SK-N-SH (cell line): ENCODE results near the gene SLC8A1. TPM values are rescaled to one million over a fixed set of nuclear protein-coding genes. Genes with fewer than 3 reads are reported as not detected.

ENCODE experiments used
- CTCF ChIA-PET: fragments of 300-600, 350-600 bp; formaldehyde crosslinking; extraction: SDS; loops from one replicate; lab custom pipeline; 2021; lab: Yijun Ruan, JAX
- POLR2A ChIA-PET: fragments of 350-600 bp; sonication (Branson Sonifier 250); formaldehyde crosslinking; extraction: SDS; loops from one replicate; lab custom pipeline; 2020; ENCODE audit warnings: antibody characterized with exemption, inconsistent platforms; lab: Yijun Ruan, JAX
- DNase-seq: peaks from one replicate; pipeline ENCODE4 v3.0.0; 2012
- H2AFZ ChIP-seq: fragments of 200-600 bp; sonication (generic); 2 replicates; pipeline ENCODE4 v1.8.1; 2016; ENCODE audit warnings: antibody characterized with exemption, mild to moderate bottlenecking, low read depth
- H3F3A ChIP-seq: fragments of 200-600 bp; sonication (generic); replicated peaks from 2 replicates; pipeline ENCODE3; 2016; ENCODE audit warnings: antibody characterized with exemption, mild to moderate bottlenecking; ENCODE audit not compliant: insufficient read depth
- H3K27ac ChIP-seq, 2 experiments: fragments of 200-500 bp in 1 of 2; fragments of 200-600 bp in 1 of 2; sonication (Bioruptor generic) in 1 of 2; sonication (generic), shearing (Covaris generic) in 1 of 2; 2 replicates each; pipeline versions ENCODE4 v1.5.1 to v1.6.1; 2014 to 2016; ENCODE audit warnings: low read depth in 2 of 2, inconsistent platforms in 1 of 2, low read length in 1 of 2, mild to moderate bottlenecking in 1 of 2, mixed read lengths in 1 of 2
- H3K27me3 ChIP-seq: fragments of 200-600 bp; sonication (generic), shearing (Covaris generic); 2 replicates; pipeline ENCODE4 v1.6.1; 2016; ENCODE audit warnings: mixed run types; ENCODE audit not compliant: insufficient read depth
- H3K36me3 ChIP-seq, 2 experiments: fragments of 200-500 bp in 1 of 2; fragments of 200-600 bp in 1 of 2; sonication (Bioruptor generic) in 1 of 2; sonication (generic) in 1 of 2; replicated peaks in 1 of 2; 2 replicates each; pipeline versions ENCODE3 to v1.5.1; 2014 to 2016; ENCODE audit warnings: low read length in 1 of 2, mild to moderate bottlenecking in 1 of 2; ENCODE audit not compliant: insufficient read depth in 2 of 2, control insufficient read depth in 1 of 2
- H3K4me1 ChIP-seq, 2 experiments: fragments of 200-500 bp in 1 of 2; fragments of 200-600 bp in 1 of 2; sonication (Bioruptor generic) in 1 of 2; sonication (generic), shearing (Covaris generic) in 1 of 2; 2 replicates each; pipeline versions ENCODE4 v1.5.1 to v1.6.1; 2014 to 2016; ENCODE audit warnings: low read depth in 1 of 2, low read length in 1 of 2, mixed run types in 1 of 2; ENCODE audit not compliant: insufficient read depth in 2 of 2, control insufficient read depth in 1 of 2
- H3K4me2 ChIP-seq: fragments of 200-600 bp; sonication (generic), shearing (Covaris generic); 2 replicates; pipeline ENCODE4 v1.6.1; 2017; ENCODE audit warnings: mixed run types
- H3K4me3 ChIP-seq, 2 experiments: fragments of 200-500 bp in 1 of 2; fragments of 200-600 bp in 1 of 2; sonication (Bioruptor generic) in 1 of 2; sonication (generic), shearing (Covaris generic) in 1 of 2; 2 replicates each; pipeline versions ENCODE4 v1.5.1 to v1.8.1; 2014 to 2016; ENCODE audit warnings: low read depth in 2 of 2, inconsistent platforms in 1 of 2, low read length in 1 of 2, mild to moderate bottlenecking in 1 of 2, mixed read lengths in 1 of 2, moderate library complexity in 1 of 2
- H3K79me2 ChIP-seq: fragments of 200-600 bp; sonication (generic); 2 replicates; pipeline ENCODE4 v1.8.1; 2017; ENCODE audit warnings: mild to moderate bottlenecking; ENCODE audit not compliant: insufficient read depth
- H3K9ac ChIP-seq: fragments of 200-600 bp; sonication (generic); 2 replicates; pipeline ENCODE4 v1.6.1; 2017; ENCODE audit warnings: mixed run types
- H3K9me2 ChIP-seq: fragments of 200-600 bp; sonication (generic); 2 replicates; pipeline ENCODE4 v1.6.1; 2017; ENCODE audit warnings: mixed run types
- H3K9me3 ChIP-seq: fragments of 200-600 bp; sonication (generic); 2 replicates; pipeline ENCODE4 v1.6.1; 2017; ENCODE audit warnings: mixed run types, mild to moderate bottlenecking, moderate library complexity
- H4K20me1 ChIP-seq: fragments of 200-600 bp; sonication (generic); 2 replicates; pipeline ENCODE4 v1.6.1; 2017; ENCODE audit warnings: mild to moderate bottlenecking, mixed run types; ENCODE audit not compliant: insufficient read depth
- CHD2 ChIP-seq: fragments of 150-350 bp; IDR thresholded peaks from 2 replicates; pipeline ENCODE4 v1.6.1; 2018; ENCODE audit warnings: low read length; ENCODE audit not compliant: partially characterized antibody
- CTCF ChIP-seq: fragments of 200-600 bp; sonication (generic); IDR thresholded peaks from 2 replicates; pipeline ENCODE4 v1.6.1; 2017; ENCODE audit warnings: antibody characterized with exemption, mild to moderate bottlenecking, moderate library complexity
- ELF1 ChIP-seq: IDR thresholded peaks from 2 replicates; pipeline ENCODE4 v1.4.0; 2012
- EP300 ChIP-seq, 2 experiments: IDR thresholded peaks; 2 replicates each; pipeline versions ENCODE4 v1.4.0 to v1.6.1; 2012; ENCODE audit warnings: borderline replicate concordance in 1 of 2, low read depth in 1 of 2, low read length in 1 of 2
- EZH2phosphoT487 ChIP-seq: fragments of 200-600 bp; sonication (generic); IDR thresholded peaks from 2 replicates; pipeline ENCODE4 v1.6.1; 2017; ENCODE audit warnings: low read depth, mixed run types, mild to moderate bottlenecking, antibody characterized with exemption, moderate library complexity, borderline replicate concordance
- FOXJ3 ChIP-seq: sonication (generic); formaldehyde crosslinking; IDR thresholded peaks from 2 replicates; pipeline ENCODE4 v1.5.1; 2020; ENCODE audit warnings: mild to moderate bottlenecking, missing genetic modification reagents
- GATA2 ChIP-seq: sonication (generic); formaldehyde crosslinking; IDR thresholded peaks from 2 replicates; pipeline ENCODE4 v1.5.0; 2020; ENCODE audit warnings: mild to moderate bottlenecking, missing genetic modification reagents
- MAX ChIP-seq: IDR thresholded peaks from 2 replicates; pipeline ENCODE4 v1.4.0; 2012; ENCODE audit warnings: low read depth
- PBX3 ChIP-seq: IDR thresholded peaks from 2 replicates; pipeline ENCODE4; 2012
- RAD21 ChIP-seq: IDR thresholded peaks from 2 replicates; pipeline ENCODE4 v1.6.1; 2012; ENCODE audit warnings: mild to moderate bottlenecking, low read length
- RCOR1 ChIP-seq: fragments of 150-350 bp; IDR thresholded peaks from 2 replicates; pipeline ENCODE4 v1.6.1; 2017; ENCODE audit warnings: antibody characterized with exemption, low read length
- REST ChIP-seq: IDR thresholded peaks from 2 replicates; pipeline ENCODE4 v1.6.1; 2012; ENCODE audit warnings: mild to moderate bottlenecking, low read depth, low read length, moderate library complexity
- RXRA ChIP-seq: IDR thresholded peaks from 2 replicates; pipeline ENCODE4 v1.4.0; 2012; ENCODE audit warnings: low read depth, mild to moderate bottlenecking, borderline replicate concordance
- SMC3 ChIP-seq: IDR thresholded peaks from 2 replicates; pipeline ENCODE4 v1.6.1; 2012; ENCODE audit warnings: low read depth, low read length, improper control_type of control experiment
- TAF1 ChIP-seq: IDR thresholded peaks from 2 replicates; pipeline ENCODE4 v1.6.1; 2012; ENCODE audit warnings: low read depth, mild to moderate bottlenecking, low read length, moderate library complexity, borderline replicate concordance
- TCF12 ChIP-seq: IDR thresholded peaks from 2 replicates; pipeline ENCODE4 v1.4.0; 2012
- YY1 ChIP-seq: IDR thresholded peaks from 2 replicates; pipeline ENCODE4 v1.4.0; 2012; ENCODE audit warnings: low read depth, mild to moderate bottlenecking
- WGBS: methylation state at CpG from one replicate; pipeline ENCODE4 v1.1.6; 2017; ENCODE audit warnings: low lambda C conversion rate; 5-methylcytosine and 5-hydroxymethylcytosine counted together
- polyA plus RNA-seq, 3 experiments: library from polyadenylated mRNA; depleted of rRNA; stranded (reverse); fragments of >200 nt; gene quantifications; 2 replicates each; pipeline ENCODE4 v1.2.3, GENCODE V29; 2012

Gene SLC8A1
- polyA plus RNA-seq, 1 of the 3 experiments (the other 2 are of a cell fraction): 3.2 TPM

- no peak overlapping the region for H2AFZ ChIP-seq
- CTCF ChIA-PET: interaction anchor here (0.5 kb wide), 1 partner anchor 79 kb away, joined by 3 read pairs; no protein-coding TSS in a partner anchor
- peaks cover 6% of the 10 kb centered on the region for H3F3A ChIP-seq
- DNase-seq: no peak
- no peaks in the 10 kb centered on the region for H3K27me3 ChIP-seq
- no peaks in the 10 kb centered on the region for H3K36me3 ChIP-seq
- POLR2A ChIA-PET: no interaction called here
- no peaks in the 10 kb centered on the region for H4K20me1 ChIP-seq
- H3K9me2 ChIP-seq: no peaks in the 10 kb centered on the region
- no peak overlapping the region for H3K9ac ChIP-seq
- no peaks in the 10 kb centered on the region for H3K9me3 ChIP-seq
- WGBS: 93% methylated on average over 5 of the region's 5 CpGs
- no peak overlapping the region for H3K4me2 ChIP-seq
- TF ChIP-seq EP300 (IDR thresholded peaks at IDR 0.05; ENCODE audit: borderline replicate concordance in 1 of 2, low read depth in 1 of 2, low read length in 1 of 2) (no peak), CHD2 (no peak), ELF1 (no peak), EZH2phosphoT487 (no peak), FOXJ3 (no peak), TCF12 (no peak), TAF1 (no peak), SMC3 (no peak), RXRA (no peak), YY1 (no peak), CTCF (no peak)
- H3K4me1 ChIP-seq: peaks cover 0 to 18% of the 10 kb centered on the region in 2 experiments; a peak in 1 of 4 replicates
- H3K27ac ChIP-seq: no peak overlapping the region
- 0 out of 2 replicates have a peak, but pooled peaks cover 2% of the 10 kb centered on the region for H3K79me2 ChIP-seq
- H3K4me3 ChIP-seq: no peak overlapping the region
These were observed 98.7 kb downstream of the SLC8A1 start for GRCh38 chr2:40353231-40353630.

GRCh38 chr2:40352703-40353099 lies 99.2 kb downstream of the SLC8A1 start:
- no peaks in the 10 kb centered on the region for H3K9me2 ChIP-seq
- no peak overlapping the region for H3K27ac ChIP-seq
- H3K27me3 ChIP-seq: no peaks in the 10 kb centered on the region
- H3K9ac ChIP-seq: no peak overlapping the region
- no peak for DNase-seq
- CTCF ChIA-PET: interaction anchor here (0.5 kb wide), 1 partner anchor 79 kb away, joined by 3 read pairs; no protein-coding TSS in a partner anchor
- 0 out of 2 replicates have a peak, but pooled peaks cover 2% of the 10 kb centered on the region for H3K79me2 ChIP-seq
- POLR2A ChIA-PET: no interaction called here
- H2AFZ ChIP-seq: no peak overlapping the region
- 77% methylated on average over 7 of the region's 7 CpGs for WGBS
- H3F3A ChIP-seq: peaks cover 7% of the 10 kb centered on the region
- peaks cover 0 to 20% of the 10 kb centered on the region in 2 experiments; a peak in 1 of 4 replicates for H3K4me1 ChIP-seq
- no peaks in the 10 kb centered on the region for H4K20me1 ChIP-seq
- no peaks in the 10 kb centered on the region for H3K36me3 ChIP-seq
- H3K4me3 ChIP-seq: no peak overlapping the region
- H3K9me3 ChIP-seq: no peaks in the 10 kb centered on the region
- TF ChIP-seq RCOR1 (no peak), EZH2phosphoT487 (no peak), PBX3 (no peak), RAD21 (no peak), REST (no peak), GATA2 (CRISPR knock-in tag) (no peak), MAX (no peak)
- TF ChIP-seq, all 33 proteins: peak for 0
- no peak overlapping the region for H3K4me2 ChIP-seq
